ENCODE results near the gene LAMA2. TPM values are rescaled to one million over a fixed set of nuclear protein-coding genes. Genes with fewer than 3 reads are reported as not detected.

The LAMA2 gene
- total and polyA plus RNA-seq, 2 of the 8 experiments (the other 6 are each of a cell fraction or from before 2014, with no cell fraction given), result 1.3 to 3.8 TPM

GRCh38 chr6:128981716-128982115 is 98.8 kb downstream of the LAMA2 start (continued):
- TF ChIP-seq CTCF (IDR thresholded peaks at IDR 0.05; ENCODE audit: control extremely low read depth in 1 of 3, insufficient read depth in 1 of 3, low read depth in 1 of 3, low read length in 3 of 3) (no peak), NANOG (IDR thresholded peaks at IDR 0.05; ENCODE audit: insufficient read depth, low read depth, low read length, poor library complexity, severe bottlenecking) (no peak), CHD1 (IDR thresholded peaks at IDR 0.05; ENCODE audit: low read depth, low read length) (no peak), RNF2 (IDR thresholded peaks at IDR 0.05; ENCODE audit: borderline replicate concordance, low read depth, low read length, missing control alignments, poor library complexity, severe bottlenecking) (no peak)
